Neural crest cell (in vitro differentiated cells): ENCODE measurements around the gene ATP10B. TPM values are rescaled to one million over a fixed set of nuclear protein-coding genes. Genes with fewer than 3 reads are reported as not detected.

ENCODE experiments used
- DNase-seq: peaks from one replicate; pipeline ENCODE4 v3.0.0; 2021; ENCODE audit warnings: low read depth, mixed read lengths, low spot score
- H3K27ac Mint-ChIP-seq: one replicate; pipeline ENCODE4 v1.8.0; 2021; ENCODE audit warnings: mild to moderate bottlenecking, mixed read lengths; ENCODE audit not compliant: unreplicated experiment
- H3K27me3 Mint-ChIP-seq: 2 replicates; pipeline ENCODE4 v1.8.0; 2021; ENCODE audit warnings: low read depth, mild to moderate bottlenecking, mixed read lengths
- H3K36me3 Mint-ChIP-seq: 2 replicates; pipeline ENCODE4 v1.8.0; 2021; ENCODE audit warnings: low read depth, mild to moderate bottlenecking, mixed read lengths
- H3K4me1 Mint-ChIP-seq: 2 replicates; pipeline ENCODE4 v1.8.0; 2021; ENCODE audit warnings: mixed read lengths
- H3K4me3 Mint-ChIP-seq: one replicate; pipeline ENCODE4 v1.8.0; 2021; ENCODE audit warnings: mild to moderate bottlenecking, mixed read lengths
- H3K9me3 Mint-ChIP-seq: 2 replicates; pipeline ENCODE4 v1.8.0; 2021; ENCODE audit warnings: mixed read lengths
- total RNA-seq: library from RNA; stranded (reverse); gene quantifications from 2 replicates; pipeline ENCODE4 v1.2.1, GENCODE V29; 2021
- TF ChIP-seq, protein P1 (sequence below): fragments of 200-600 bp; sonication (generic); conservative IDR thresholded peaks from 2 replicates; pipeline ENCODE4 v1.5.0; 2021; ENCODE audit warnings: antibody characterized with exemption, mild to moderate bottlenecking

ATP10B gene
- total RNA-seq, 1 donor from 2014 or later, result 10.8 TPM

DNA sequence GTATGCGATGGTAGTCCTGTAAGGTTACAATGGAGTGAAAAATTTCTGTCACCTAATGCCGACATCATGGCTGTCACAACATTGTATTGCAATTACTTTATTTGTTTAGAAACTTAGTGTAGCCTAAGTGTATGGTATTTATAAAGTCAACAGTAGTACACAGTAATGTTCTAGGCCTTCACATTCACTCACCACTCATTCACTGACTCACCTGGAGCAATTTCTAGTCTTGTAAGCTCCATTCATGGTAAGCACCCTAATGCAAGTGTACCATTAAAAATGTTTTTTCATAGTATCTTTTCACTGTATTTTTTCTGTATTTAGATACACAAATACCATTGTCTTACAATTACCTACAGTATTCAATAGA, 58.5 kb downstream of the ATP10B start:
- Mint-ChIP-seq H3K27ac (no peak overlapping the region), H3K36me3 (no peaks in the 10 kb centered on the region), H3K27me3 (no peaks in the 10 kb centered on the region), H3K4me1 (no peaks in the 10 kb centered on the region), H3K9me3 (peaks cover 3% of the 10 kb centered on the region), H3K4me3 (no peak overlapping the region)
- DNase-seq, result no peak
- TF ChIP-seq, protein P1, sequence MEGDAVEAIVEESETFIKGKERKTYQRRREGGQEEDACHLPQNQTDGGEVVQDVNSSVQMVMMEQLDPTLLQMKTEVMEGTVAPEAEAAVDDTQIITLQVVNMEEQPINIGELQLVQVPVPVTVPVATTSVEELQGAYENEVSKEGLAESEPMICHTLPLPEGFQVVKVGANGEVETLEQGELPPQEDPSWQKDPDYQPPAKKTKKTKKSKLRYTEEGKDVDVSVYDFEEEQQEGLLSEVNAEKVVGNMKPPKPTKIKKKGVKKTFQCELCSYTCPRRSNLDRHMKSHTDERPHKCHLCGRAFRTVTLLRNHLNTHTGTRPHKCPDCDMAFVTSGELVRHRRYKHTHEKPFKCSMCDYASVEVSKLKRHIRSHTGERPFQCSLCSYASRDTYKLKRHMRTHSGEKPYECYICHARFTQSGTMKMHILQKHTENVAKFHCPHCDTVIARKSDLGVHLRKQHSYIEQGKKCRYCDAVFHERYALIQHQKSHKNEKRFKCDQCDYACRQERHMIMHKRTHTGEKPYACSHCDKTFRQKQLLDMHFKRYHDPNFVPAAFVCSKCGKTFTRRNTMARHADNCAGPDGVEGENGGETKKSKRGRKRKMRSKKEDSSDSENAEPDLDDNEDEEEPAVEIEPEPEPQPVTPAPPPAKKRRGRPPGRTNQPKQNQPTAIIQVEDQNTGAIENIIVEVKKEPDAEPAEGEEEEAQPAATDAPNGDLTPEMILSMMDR, result no peak

DNA sequence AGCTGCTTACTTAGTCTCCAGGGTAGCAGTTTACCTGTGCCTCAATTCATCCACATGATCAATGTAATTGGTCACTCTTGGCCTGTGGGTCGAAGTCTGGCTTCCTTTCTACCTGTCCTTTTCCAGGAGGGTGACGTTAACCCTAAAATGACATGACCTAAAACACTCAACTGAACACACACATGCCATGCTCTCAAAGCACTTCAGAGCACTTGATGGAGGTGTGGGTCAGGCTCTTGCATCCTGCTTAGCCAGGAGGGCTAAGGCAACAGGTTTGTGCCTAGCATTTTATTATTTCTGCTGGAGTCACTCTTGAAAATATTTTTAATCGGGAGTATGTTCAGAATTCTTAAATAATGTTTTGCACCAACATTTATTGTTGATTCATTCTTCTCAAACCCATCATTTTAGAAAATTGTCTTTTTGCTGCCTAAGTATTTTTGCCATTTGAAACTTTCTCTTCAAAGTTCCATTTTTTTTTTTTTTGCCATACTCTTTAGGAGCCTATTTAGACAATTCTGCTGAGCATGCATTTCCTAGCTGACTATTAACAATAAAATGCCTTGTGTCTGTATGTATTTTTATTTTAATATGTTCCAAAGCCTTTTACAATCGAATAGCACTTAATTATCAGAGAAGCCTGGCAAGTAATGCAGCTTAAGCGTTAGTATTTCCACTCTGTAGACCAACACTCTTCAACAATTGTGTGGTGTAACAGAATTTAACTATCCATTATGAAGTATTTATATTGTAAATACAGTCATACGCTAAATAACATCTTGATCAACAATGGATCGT, 59.1 kb downstream of the ATP10B start:
- no peaks in the 10 kb centered on the region for H3K36me3 Mint-ChIP-seq
- H3K9me3 Mint-ChIP-seq, result peaks cover 3% of the 10 kb centered on the region
- no peak for DNase-seq
- peak overlapping the region; percentile 2 for H3K27ac Mint-ChIP-seq
- peaks cover 5% of the 10 kb centered on the region for H3K4me1 Mint-ChIP-seq
- H3K27me3 Mint-ChIP-seq, result no peaks in the 10 kb centered on the region
- no peak overlapping the region for H3K4me3 Mint-ChIP-seq
- TF ChIP-seq, protein P1, result no peak

DNA sequence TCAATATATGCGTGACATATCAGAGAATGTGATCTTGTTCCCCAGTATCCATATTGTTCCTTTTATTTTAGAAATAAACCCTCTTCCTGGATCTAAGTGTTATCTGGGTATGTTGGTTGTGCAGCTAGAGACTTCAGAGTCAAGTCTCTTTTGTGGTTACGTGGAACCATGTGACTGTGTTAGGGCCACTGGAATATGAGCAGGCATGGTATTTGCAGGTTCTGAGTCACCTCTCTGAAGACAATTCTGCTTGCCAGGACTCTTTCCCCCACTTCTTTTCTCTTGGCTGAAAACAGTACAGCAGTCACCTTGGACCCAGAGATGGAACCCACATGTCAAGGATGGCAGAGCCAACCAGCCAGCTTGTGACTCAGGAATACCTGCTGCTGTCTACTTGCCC, 59.7 kb downstream of the ATP10B start:
- Mint-ChIP-seq H3K27ac (peak overlapping the region; percentile 2), H3K27me3 (no peaks in the 10 kb centered on the region), H3K4me3 (no peak overlapping the region), H3K4me1 (peaks cover 5% of the 10 kb centered on the region), H3K9me3 (peaks cover 3% of the 10 kb centered on the region), H3K36me3 (no peaks in the 10 kb centered on the region)
- no peak for DNase-seq
- TF ChIP-seq, protein P1, result no peak

DNA sequence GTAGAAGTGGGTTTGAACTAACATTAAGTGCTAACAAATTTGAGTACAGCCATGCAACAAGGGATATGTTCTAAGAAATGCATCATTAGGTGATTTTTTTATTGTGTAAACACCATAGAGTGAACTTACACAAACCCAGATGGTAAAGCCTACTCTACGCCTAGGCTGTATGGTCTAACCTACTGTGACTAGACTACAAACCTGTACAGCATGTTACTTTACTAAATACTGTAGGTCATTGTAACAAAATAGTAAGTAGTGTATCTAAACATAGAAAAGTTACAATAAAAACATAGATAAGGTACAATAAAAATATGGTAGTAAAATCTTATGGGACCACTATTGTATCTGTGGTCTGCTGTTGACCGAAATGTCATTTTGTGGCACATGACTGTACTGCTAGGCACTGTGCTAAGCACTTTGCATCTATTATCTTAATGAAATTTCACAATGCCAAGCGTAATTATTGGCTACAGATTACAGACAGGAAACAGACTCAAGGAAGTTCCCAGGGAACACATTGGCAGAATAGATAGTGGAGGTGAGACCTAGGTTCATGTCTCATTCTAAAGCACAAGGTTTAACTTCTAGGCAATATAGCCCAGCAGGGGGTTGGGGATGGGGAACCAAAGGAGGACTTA, 62.7 kb downstream of the ATP10B start:
- DNase-seq, result no peak
- TF ChIP-seq, protein P1, result no peak
- Mint-ChIP-seq H3K9me3 (peaks cover 3% of the 10 kb centered on the region), H3K36me3 (peaks cover 2% of the 10 kb centered on the region), H3K4me1 (peaks cover 5% of the 10 kb centered on the region), H3K27me3 (no peaks in the 10 kb centered on the region), H3K4me3 (no peak overlapping the region), H3K27ac (no peak overlapping the region)

DNA sequence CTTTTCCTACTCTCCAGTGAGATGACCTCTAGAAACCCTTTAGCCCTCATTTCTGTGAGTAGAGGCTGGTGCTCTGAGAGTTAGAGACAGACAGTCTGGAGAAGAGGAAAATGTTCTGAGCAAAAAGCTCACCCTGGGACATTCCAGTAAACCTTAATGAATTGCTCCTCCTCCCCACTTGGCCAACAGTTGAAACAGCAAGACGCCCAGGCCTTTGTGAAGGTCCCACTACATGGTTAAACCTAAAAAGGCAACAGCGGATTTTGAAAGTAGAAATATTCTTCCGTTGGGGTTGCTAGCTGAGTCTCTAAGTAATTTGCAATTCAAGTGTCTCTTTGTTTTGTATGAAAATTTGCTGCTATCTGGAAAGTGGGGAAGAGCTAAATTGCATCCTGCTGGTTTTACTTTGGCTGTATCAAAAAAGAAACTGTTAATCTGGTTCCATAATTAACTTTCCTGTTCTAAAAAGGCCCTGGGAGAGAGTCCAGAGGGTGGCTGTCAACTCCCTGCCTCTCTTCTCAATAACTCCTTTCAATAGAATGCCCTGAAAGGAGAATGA, 63.8 kb downstream of the ATP10B start:
- peaks cover 5% of the 10 kb centered on the region for H3K4me1 Mint-ChIP-seq
- TF ChIP-seq, protein P1, result no peak
- H3K4me3 Mint-ChIP-seq, result no peak overlapping the region
- no peak overlapping the region for H3K27ac Mint-ChIP-seq
- H3K36me3 Mint-ChIP-seq, result peaks cover 2% of the 10 kb centered on the region
- DNase-seq, result no peak
- peaks cover 5% of the 10 kb centered on the region for H3K9me3 Mint-ChIP-seq
- H3K27me3 Mint-ChIP-seq, result no peaks in the 10 kb centered on the region
